Mesothelial cell of epicardium (in vitro differentiated cells): ENCODE data around the gene GPR84. TPM values are rescaled to one million over a fixed set of nuclear protein-coding genes. Genes with fewer than 3 reads are reported as not detected.
A peak's percentile ranks its signal among the peaks of the same experiment; 100 is the strongest.

Experiments
- DNase-seq, 2 experiments: peaks; one replicate each; pipeline ENCODE4 v3.0.0; 2021; ENCODE audit warnings: low spot score in 2 of 2; ENCODE audit not compliant: unreplicated experiment in 2 of 2
- H3K27ac Mint-ChIP-seq: 2 replicates; pipeline ENCODE4 v1.8.0; 2021; ENCODE audit warnings: mixed read lengths
- H3K27me3 Mint-ChIP-seq: 2 replicates; pipeline ENCODE4 v1.8.0; 2021; ENCODE audit warnings: low read depth, mixed read lengths
- H3K36me3 Mint-ChIP-seq: 2 replicates; pipeline ENCODE4 v1.8.0; 2021; ENCODE audit warnings: mixed read lengths
- H3K4me1 Mint-ChIP-seq: 2 replicates; pipeline ENCODE4 v1.8.0; 2021; ENCODE audit warnings: mixed read lengths
- H3K4me3 Mint-ChIP-seq: 2 replicates; pipeline ENCODE4 v1.8.0; 2021; ENCODE audit warnings: mild to moderate bottlenecking, moderate library complexity, mixed read lengths
- H3K9me3 Mint-ChIP-seq: 2 replicates; pipeline ENCODE4 v1.8.0; 2021; ENCODE audit warnings: mixed read lengths
- total RNA-seq: library from RNA; stranded (reverse); gene quantifications from 3 replicates; pipeline ENCODE4 v1.2.1, GENCODE V29; 2021
- TF ChIP-seq, protein P1 (sequence below): fragments of 200-600 bp; sonication (generic); IDR thresholded peaks from one replicate; pipeline ENCODE4 v1.5.0; 2021; ENCODE audit warnings: antibody characterized with exemption; ENCODE audit not compliant: unreplicated experiment

The GPR84 gene
- total RNA-seq, 1 donor from 2014 or later: 0.18 TPM

DNA sequence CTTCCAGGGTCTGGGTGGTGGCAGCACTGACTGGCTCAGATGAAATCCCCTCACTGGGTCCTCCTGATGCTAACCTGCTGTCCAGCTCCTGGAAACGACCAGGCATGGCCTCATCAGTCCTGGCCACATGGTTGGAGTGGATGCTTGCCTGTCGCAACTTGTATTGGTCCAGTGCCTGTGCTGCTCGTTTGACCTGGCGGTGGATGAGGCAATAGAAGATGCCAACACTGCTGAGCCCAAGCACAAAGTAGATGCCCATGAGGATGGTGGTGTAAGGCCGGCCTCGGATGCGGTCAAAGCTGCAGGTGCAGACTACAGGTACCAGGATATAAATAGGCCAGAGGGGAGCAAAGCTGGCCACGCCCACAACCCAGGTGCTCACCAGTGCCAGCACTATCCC is 1.2 kb downstream of the GPR84 start:
- Mint-ChIP-seq H3K27ac (no peak overlapping the region), H3K36me3 (no peaks in the 10 kb centered on the region), H3K4me3 (no peak overlapping the region), H3K4me1 (peaks cover 22% of the 10 kb centered on the region), H3K27me3 (no peaks in the 10 kb centered on the region), H3K9me3 (no peaks in the 10 kb centered on the region)
- no peak for DNase-seq
- TF ChIP-seq, protein P1, sequence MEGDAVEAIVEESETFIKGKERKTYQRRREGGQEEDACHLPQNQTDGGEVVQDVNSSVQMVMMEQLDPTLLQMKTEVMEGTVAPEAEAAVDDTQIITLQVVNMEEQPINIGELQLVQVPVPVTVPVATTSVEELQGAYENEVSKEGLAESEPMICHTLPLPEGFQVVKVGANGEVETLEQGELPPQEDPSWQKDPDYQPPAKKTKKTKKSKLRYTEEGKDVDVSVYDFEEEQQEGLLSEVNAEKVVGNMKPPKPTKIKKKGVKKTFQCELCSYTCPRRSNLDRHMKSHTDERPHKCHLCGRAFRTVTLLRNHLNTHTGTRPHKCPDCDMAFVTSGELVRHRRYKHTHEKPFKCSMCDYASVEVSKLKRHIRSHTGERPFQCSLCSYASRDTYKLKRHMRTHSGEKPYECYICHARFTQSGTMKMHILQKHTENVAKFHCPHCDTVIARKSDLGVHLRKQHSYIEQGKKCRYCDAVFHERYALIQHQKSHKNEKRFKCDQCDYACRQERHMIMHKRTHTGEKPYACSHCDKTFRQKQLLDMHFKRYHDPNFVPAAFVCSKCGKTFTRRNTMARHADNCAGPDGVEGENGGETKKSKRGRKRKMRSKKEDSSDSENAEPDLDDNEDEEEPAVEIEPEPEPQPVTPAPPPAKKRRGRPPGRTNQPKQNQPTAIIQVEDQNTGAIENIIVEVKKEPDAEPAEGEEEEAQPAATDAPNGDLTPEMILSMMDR: no peak

- no peaks in the 10 kb centered on the region for H3K27me3 Mint-ChIP-seq
- H3K4me3 Mint-ChIP-seq: no peak overlapping the region
- peak; percentile 66 to 87 for DNase-seq
- H3K9me3 Mint-ChIP-seq: no peaks in the 10 kb centered on the region
- TF ChIP-seq, protein P1: peak; percentile 85
- peaks cover 9% of the 10 kb centered on the region for H3K4me1 Mint-ChIP-seq
- no peak overlapping the region for H3K27ac Mint-ChIP-seq
- H3K36me3 Mint-ChIP-seq: no peaks in the 10 kb centered on the region
Measured at GRCh38 chr12:54360717-54361456, 3.4 kb downstream of the GPR84 start.

- DNase-seq: no peak
- Mint-ChIP-seq H3K4me3 (no peak overlapping the region), H3K36me3 (no peaks in the 10 kb centered on the region), H3K27me3 (no peaks in the 10 kb centered on the region), H3K27ac (no peak overlapping the region), H3K4me1 (peaks cover 9% of the 10 kb centered on the region), H3K9me3 (no peaks in the 10 kb centered on the region)
- TF ChIP-seq, protein P1: no peak
Measured at GRCh38 chr12:54359762-54360351, 4.4 kb downstream of the GPR84 start.

DNA sequence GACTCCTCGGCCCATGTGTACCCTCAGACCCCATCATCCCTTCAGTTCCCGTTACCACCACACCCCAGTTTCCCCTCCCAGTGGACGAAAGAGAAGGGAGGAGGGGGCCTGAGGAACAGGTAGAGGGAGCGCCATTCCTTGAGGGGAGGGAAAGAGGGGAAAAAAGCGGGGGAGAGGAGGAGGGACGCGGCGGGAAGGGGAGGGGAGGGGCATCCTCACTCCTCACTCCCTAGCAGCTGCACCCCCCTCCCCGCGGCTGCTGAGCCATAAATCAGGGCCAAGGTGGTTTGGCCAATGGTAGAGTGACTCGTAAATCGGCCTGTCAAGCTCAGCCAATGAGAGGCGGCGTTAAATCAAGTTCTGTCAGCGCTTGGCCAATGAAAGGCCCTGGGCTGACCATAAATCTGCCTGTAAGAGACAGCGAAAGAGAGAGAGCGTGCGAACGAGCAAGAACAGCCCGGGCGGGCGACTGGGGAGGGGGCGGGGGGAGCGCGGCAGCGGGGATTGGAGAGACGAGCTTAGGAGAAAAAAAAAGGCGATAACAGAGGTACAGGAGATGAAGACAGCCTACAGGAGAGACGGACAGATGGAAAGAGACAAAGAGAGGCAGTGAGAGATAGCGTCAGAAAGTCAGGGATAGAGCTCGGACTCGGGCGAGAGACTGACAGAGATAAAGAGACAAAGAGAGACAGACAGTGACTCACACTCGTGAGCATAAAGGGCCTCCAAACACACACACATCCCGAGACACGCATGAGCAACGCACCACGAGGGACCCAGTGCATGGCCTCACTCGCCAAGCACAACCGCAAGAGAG is 5.1 kb downstream of the GPR84 start:
- peak; percentile 85 to 96 for DNase-seq
- Mint-ChIP-seq H3K9me3 (no peaks in the 10 kb centered on the region), H3K27ac (no peak overlapping the region), H3K4me1 (peaks cover 9% of the 10 kb centered on the region), H3K27me3 (no peaks in the 10 kb centered on the region), H3K4me3 (no peak overlapping the region), H3K36me3 (no peaks in the 10 kb centered on the region)
- TF ChIP-seq, protein P1: no peak

DNA sequence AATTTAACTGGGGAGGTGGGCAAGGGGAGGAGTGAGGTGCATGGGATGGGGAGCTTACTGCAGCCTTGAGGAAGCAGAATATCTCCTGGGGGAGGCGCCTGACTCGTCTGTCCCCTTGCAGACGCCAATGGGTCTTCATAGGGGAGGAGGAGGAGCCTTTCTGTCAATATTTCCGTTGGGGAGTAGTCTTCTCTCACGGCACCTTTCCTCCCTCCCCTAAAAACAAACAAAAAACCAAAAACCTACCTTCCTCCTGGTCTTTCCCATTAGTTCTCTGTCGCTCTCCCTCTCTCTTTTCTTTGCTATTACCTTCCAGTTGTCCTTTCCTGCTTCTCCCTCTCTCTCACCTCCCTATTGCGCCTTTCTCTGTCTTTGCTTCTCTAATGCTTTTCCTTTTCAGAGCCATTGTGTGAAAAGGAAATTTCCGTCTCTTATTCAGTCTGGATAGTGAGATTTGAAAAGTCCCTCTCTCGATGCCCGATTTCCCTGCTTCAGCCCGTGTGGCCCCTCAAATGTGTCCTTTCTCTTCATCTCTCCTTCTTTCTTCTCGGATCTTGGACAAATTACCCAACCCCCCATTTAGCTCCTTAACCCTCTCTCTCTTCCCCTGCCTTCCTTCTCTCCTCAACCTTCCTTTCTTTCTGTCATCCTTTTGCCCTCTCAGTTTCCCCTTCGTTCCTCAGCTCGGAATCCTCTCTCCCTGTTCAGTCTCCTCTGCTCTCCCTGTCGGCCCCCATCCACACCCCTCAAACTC is 5.9 kb downstream of the GPR84 start:
- Mint-ChIP-seq H3K36me3 (no peaks in the 10 kb centered on the region), H3K27ac (no peak overlapping the region), H3K4me1 (peaks cover 12% of the 10 kb centered on the region), H3K9me3 (no peaks in the 10 kb centered on the region), H3K4me3 (no peak overlapping the region), H3K27me3 (no peaks in the 10 kb centered on the region)
- no peak for DNase-seq
- TF ChIP-seq, protein P1: no peak
